Measurements from ENCODE around the gene PGD. TPM values are rescaled to one million over a fixed set of nuclear protein-coding genes. Genes with fewer than 3 reads are reported as not detected.

Gene PGD
- total RNA-seq, 1 experiment from 2014 or later = 70.6 TPM

DNA sequence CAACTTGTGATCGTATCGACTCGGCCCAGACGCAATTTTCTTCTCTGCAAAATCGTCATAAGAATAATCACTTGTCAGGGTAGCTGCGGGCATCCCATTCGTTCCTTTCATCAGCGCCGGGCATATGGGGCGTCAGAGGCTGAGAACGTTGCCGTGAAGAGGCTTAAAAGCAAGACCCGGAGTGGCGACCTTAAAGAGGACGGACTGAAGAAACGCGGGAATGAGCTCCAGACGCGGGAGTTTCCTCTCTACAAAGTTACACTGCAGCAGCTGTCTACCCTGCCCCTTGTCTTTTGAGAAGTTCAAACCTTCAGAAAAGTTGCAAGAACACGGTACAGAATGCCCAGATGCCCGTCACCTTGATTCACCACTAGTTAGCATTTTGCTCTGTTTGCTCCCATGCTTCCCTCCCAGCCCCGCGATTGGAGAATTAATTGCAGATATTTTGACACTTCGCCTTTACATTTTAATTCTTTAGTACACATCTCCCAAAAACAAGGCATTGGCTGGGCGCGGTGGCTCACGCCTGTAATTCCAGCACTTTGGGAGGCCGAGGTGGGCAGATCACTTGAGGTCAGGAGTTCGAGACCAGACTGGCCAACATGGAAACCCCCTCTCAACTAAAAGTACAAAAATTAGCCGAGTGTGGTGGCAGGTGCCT is 32.3 kb downstream of the PGD start:
- peak; percentile 14 for DNase-seq (ENCODE audit: unreplicated experiment)
- Mint-ChIP-seq H3K9me3 (ENCODE audit: unreplicated experiment) (no peaks in the 10 kb centered on the region), H3K4me3 (ENCODE audit: unreplicated experiment) (peak overlapping the region; percentile 89), H3K36me3 (ENCODE audit: insufficient read depth, unreplicated experiment) (peaks cover 5% of the 10 kb centered on the region), H3K27ac (ENCODE audit: low read depth, unreplicated experiment) (peak overlapping the region; percentile 87), H3K27me3 (ENCODE audit: insufficient read depth, unreplicated experiment) (no peaks in the 10 kb centered on the region), H3K4me1 (ENCODE audit: insufficient read depth, unreplicated experiment) (peaks cover 10% of the 10 kb centered on the region)
- TSS peak; percentile 75 for BruUV-seq (replicated peaks)
- ChIA-PET POLR2A (interaction anchor here (0.6 to 4.8 kb wide), 15 partner anchors 18 to 544 kb away, joined by 3 to 73 read pairs (median 4); partner anchors contain the start of genes CORT, DFFA, KIF1B and PEX14), CTCF (interaction anchor here (0.5 to 8.2 kb wide), 11 partner anchors 11 to 1167 kb away, joined by 3 to 119 read pairs (median 6); no protein-coding TSS in a partner anchor)
- TF ChIP-seq, protein P1, sequence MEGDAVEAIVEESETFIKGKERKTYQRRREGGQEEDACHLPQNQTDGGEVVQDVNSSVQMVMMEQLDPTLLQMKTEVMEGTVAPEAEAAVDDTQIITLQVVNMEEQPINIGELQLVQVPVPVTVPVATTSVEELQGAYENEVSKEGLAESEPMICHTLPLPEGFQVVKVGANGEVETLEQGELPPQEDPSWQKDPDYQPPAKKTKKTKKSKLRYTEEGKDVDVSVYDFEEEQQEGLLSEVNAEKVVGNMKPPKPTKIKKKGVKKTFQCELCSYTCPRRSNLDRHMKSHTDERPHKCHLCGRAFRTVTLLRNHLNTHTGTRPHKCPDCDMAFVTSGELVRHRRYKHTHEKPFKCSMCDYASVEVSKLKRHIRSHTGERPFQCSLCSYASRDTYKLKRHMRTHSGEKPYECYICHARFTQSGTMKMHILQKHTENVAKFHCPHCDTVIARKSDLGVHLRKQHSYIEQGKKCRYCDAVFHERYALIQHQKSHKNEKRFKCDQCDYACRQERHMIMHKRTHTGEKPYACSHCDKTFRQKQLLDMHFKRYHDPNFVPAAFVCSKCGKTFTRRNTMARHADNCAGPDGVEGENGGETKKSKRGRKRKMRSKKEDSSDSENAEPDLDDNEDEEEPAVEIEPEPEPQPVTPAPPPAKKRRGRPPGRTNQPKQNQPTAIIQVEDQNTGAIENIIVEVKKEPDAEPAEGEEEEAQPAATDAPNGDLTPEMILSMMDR (IDR thresholded peaks at IDR 0.05; ENCODE audit: unreplicated experiment) = no peak
- intact Hi-C loops (cut with micrococcal nuclease) = loop anchor here (2.0 kb wide), 1 partner anchor 488 kb away; the partner anchor contains the start of genes LZIC and NMNAT1

DNA sequence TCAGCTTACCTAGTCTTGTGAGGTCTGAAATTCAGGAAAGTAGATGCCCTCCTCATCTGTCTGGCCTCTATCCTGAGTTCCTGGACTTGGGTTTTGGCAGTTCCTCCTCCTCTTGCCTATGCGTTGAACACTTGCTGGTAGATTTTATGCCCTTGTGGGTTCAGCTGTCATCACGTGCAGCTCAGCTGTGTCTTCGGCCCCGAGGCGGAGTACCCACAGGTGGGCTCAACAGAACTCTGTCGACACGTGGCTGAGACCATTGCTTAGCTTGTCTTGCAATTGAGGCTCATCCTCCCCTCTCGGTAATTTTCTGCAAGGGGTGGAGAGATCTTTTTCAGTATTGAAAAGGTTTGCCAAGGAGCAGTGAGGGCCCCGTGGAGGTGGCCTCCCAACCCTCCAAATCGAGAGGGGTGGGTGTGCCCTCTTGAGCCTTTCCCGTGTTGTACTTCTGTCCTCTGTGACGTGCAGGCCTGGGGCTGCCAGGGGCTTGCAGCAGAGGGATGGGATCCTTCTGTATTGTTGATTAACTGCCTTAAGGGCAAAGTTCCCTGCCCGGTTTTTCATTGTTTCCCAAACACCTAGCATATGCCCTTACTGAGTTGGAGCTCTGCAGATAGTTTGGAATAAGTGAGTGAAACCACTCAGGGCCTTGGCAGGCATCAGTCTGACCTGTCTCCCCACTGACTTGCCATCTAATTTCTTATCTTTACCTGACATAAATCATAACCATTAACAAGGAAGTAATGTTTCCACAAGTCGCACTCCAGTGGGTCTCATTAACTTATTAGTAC is 34.2 kb downstream of the PGD start:
- Mint-ChIP-seq H3K27me3 (ENCODE audit: insufficient read depth, unreplicated experiment) (no peaks in the 10 kb centered on the region), H3K36me3 (ENCODE audit: insufficient read depth, unreplicated experiment) (peaks cover 5% of the 10 kb centered on the region), H3K4me3 (ENCODE audit: unreplicated experiment) (no peak overlapping the region), H3K27ac (ENCODE audit: low read depth, unreplicated experiment) (no peak overlapping the region), H3K9me3 (ENCODE audit: unreplicated experiment) (no peaks in the 10 kb centered on the region), H3K4me1 (ENCODE audit: insufficient read depth, unreplicated experiment) (peaks cover 10% of the 10 kb centered on the region)
- ChIA-PET POLR2A (interaction anchor here (0.6 to 4.8 kb wide), 3 partner anchors 23 to 61 kb away, joined by 3 to 73 read pairs (median 3); no protein-coding TSS in a partner anchor), CTCF (interaction anchor here (1.2 to 8.2 kb wide), 2 partner anchors 61 to 63 kb away, joined by 3 to 119 read pairs; no protein-coding TSS in a partner anchor)
- intact Hi-C loops (cut with micrococcal nuclease) = no loop called here
- TF ChIP-seq, protein P1 (IDR thresholded peaks at IDR 0.05; ENCODE audit: unreplicated experiment) = no peak
- no TSS peak for BruUV-seq (replicated peaks)
- no peak for DNase-seq (ENCODE audit: unreplicated experiment)

DNA sequence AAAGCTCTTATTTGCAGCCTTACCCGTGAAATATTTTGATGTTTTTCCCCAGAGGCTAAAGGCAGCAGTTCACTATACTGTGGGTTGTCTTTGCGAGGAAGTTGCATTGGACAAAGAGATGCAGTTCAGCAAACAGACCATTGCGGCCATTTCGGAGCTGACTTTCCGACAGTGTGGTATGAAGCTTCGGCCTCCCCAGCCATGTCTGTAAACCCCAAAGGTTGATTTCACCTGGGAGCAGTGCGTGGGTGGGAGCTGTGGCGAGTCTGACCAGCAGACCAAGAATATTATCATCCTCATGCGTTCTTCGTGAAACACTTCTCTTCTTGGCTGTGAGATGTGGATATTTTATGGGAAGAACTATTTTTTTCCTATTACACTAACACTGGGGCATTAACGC is 34.9 kb downstream of the PGD start:
- ChIA-PET POLR2A (no interaction called here), CTCF (interaction anchor here (0.6 to 2.5 kb wide), 3 partner anchors 57 to 1428 kb away, joined by 3 to 7 read pairs (median 5); no protein-coding TSS in a partner anchor)
- DNase-seq (ENCODE audit: unreplicated experiment) = no peak
- intact Hi-C loops (cut with micrococcal nuclease) = no loop called here
- H3K9me3 Mint-ChIP-seq (ENCODE audit: unreplicated experiment) = no peaks in the 10 kb centered on the region
- no peak overlapping the region for H3K27ac Mint-ChIP-seq (ENCODE audit: low read depth, unreplicated experiment)
- no peak overlapping the region for H3K4me3 Mint-ChIP-seq (ENCODE audit: unreplicated experiment)
- H3K36me3 Mint-ChIP-seq (ENCODE audit: insufficient read depth, unreplicated experiment) = peaks cover 5% of the 10 kb centered on the region
- H3K4me1 Mint-ChIP-seq (ENCODE audit: insufficient read depth, unreplicated experiment) = peaks cover 10% of the 10 kb centered on the region
- H3K27me3 Mint-ChIP-seq (ENCODE audit: insufficient read depth, unreplicated experiment) = no peaks in the 10 kb centered on the region
- no TSS peak for BruUV-seq (replicated peaks)
- TF ChIP-seq, protein P1 (IDR thresholded peaks at IDR 0.05; ENCODE audit: unreplicated experiment) = no peak

DNA sequence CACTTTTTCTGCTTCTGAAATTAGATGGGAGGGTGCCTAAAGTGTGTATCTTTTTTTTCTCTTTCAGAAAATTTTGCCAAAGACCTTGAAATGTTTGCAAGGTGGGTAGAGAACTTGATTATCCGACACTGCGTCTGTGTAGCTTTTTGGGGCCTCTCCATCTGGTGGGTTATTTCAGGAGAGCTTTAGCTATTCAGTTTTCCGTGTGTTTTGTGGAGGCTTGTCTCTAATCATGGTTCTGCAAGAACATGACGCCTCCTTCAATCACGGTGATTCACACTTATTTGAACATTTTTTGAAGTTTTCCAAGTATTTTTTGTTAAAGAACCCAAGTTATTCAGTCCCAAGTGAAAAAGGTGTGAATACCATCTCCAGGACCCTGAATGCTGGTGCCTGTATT is 35.7 kb downstream of the PGD start:
- H3K9me3 Mint-ChIP-seq (ENCODE audit: unreplicated experiment) = no peaks in the 10 kb centered on the region
- CTCF ChIA-PET = interaction anchor here (0.6 to 2.5 kb wide), 5 partner anchors 9 to 225 kb away, joined by 3 to 7 read pairs (median 3); no protein-coding TSS in a partner anchor
- no TSS peak for BruUV-seq (replicated peaks)
- intact Hi-C loops (cut with micrococcal nuclease) = no loop called here
- H3K4me1 Mint-ChIP-seq (ENCODE audit: insufficient read depth, unreplicated experiment) = peaks cover 10% of the 10 kb centered on the region
- POLR2A ChIA-PET = interaction anchor here (0.9 to 1.2 kb wide), 2 partner anchors 38 to 41 kb away, joined by 3 to 4 read pairs; partner anchors contain the start of genes DFFA and PEX14
- H3K27ac Mint-ChIP-seq (ENCODE audit: low read depth, unreplicated experiment) = no peak overlapping the region
- no peak for DNase-seq (ENCODE audit: unreplicated experiment)
- H3K36me3 Mint-ChIP-seq (ENCODE audit: insufficient read depth, unreplicated experiment) = peaks cover 5% of the 10 kb centered on the region
- TF ChIP-seq, protein P1 (IDR thresholded peaks at IDR 0.05; ENCODE audit: unreplicated experiment) = no peak
- no peak overlapping the region for H3K4me3 Mint-ChIP-seq (ENCODE audit: unreplicated experiment)
- no peaks in the 10 kb centered on the region for H3K27me3 Mint-ChIP-seq (ENCODE audit: insufficient read depth, unreplicated experiment)

Measured in MCF 10A (cell line).